Colonic mucosa (tissue), 4 donors: ENCODE measurements around the gene ELMOD1. TPM values are rescaled to one million over a fixed set of nuclear protein-coding genes. Genes with fewer than 3 reads are reported as not detected.

Experiments
- DNase-seq: peaks from one replicate; pipeline ENCODE4 v3.0.0-alpha.2; 2020
- H3K27ac ChIP-seq: fragments of 200-600 bp; one replicate; pipeline ENCODE4 v1.8.0; 2021
- H3K27me3 ChIP-seq: fragments of 200-600 bp; one replicate; pipeline ENCODE4 v1.8.0; 2021
- H3K36me3 ChIP-seq: fragments of 200-600 bp; one replicate; pipeline ENCODE4 v1.8.0; 2021
- H3K4me1 ChIP-seq: fragments of 200-600 bp; one replicate; pipeline ENCODE4 v1.8.0; 2021; ENCODE audit warnings: mild to moderate bottlenecking
- H3K4me3 ChIP-seq: fragments of 200-600 bp; one replicate; pipeline ENCODE4 v1.8.0; 2021
- H3K9ac ChIP-seq, 2 donors: one replicate each; pipeline ENCODE4 v1.7.0; 2013; ENCODE audit warnings: control low read depth in 2 of 2, low read depth in 2 of 2, low read length in 2 of 2
- H3K9me3 ChIP-seq: fragments of 200-600 bp; one replicate; pipeline ENCODE4 v1.8.0; 2021
- CTCF ChIP-seq: fragments of 200-600 bp; IDR thresholded peaks from one replicate; pipeline ENCODE4 v1.8.0; 2022; ENCODE audit warnings: antibody characterized with exemption, mild to moderate bottlenecking
- intact Hi-C: fragments of 100-400 bp; cut with DNase I; formaldehyde crosslinking; loops from one replicate; pipeline ENCODE4 v1.14.1; 2022
- total RNA-seq, 2 donors: library from RNA; stranded (reverse); fragmentation: NEBNext Ultra II Directional in 1 of 2; extraction: Animal tissue kit (Norgen Biotek cat#: 25700) in 1 of 2; gene quantifications; one replicate each; pipeline ENCODE4 v1.2.1, GENCODE V29; 2021
- donor health status: healthy.
- donor health status: DM: no; HTN: no; CAD: no.
- donor health status: DM: no; HTN: no; CAD: no.

Gene ELMOD1
- total RNA-seq, 2 donors from 2014 or later: 0.11 TPM; not detected in 1

DNA sequence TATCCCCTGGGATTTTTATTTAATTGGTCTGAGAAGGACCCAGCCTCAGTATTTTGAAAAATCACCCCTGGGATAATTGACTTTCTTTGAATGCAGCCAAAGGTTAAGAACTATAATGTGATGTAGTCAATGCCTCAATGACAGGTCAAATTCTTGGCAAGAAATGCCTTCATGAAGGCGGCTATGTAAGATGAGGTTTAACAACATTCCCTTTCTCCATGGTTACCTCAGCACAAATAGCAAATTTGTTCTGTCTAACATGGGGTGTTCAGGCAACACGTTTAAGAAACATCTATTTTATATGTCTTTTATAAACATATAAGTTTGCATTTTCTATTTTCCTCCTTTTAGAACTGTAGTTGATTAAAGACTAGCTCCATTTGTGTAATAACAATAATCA is 115.6 kb downstream of the ELMOD1 start:
- no peaks in the 10 kb centered on the region for H3K9me3 ChIP-seq
- intact Hi-C loops: no loop called here
- no peak for DNase-seq
- no peak overlapping the region for H3K27ac ChIP-seq
- no peak overlapping the region for H3K9ac ChIP-seq
- H3K36me3 ChIP-seq: no peaks in the 10 kb centered on the region
- no peak for TF ChIP-seq CTCF
- no peaks in the 10 kb centered on the region for H3K4me1 ChIP-seq
- H3K4me3 ChIP-seq: no peak overlapping the region
- no peaks in the 10 kb centered on the region for H3K27me3 ChIP-seq

DNA sequence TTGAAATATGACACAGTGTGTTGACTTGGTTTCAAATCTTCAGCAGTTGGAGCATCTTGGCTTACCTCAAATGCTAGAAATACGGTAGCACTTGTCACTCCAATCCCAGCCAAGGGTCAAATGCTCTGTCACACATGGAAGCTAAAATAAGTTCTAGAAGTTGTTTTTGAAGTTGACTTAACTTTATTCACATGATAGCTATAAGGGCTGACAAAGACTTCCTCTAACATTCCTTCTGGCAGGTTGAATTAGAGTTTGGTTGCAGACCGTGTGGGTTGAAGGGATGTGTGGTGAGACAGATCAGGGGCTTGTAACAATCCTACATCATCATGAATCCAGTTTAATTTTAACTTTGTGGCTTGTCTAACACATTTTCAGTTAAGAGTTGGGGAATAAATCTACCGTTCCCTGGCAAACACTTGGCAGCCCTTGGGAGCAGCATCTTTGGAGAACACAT is 116.3 kb downstream of the ELMOD1 start:
- Histone ChIP-seq H3K9me3 (no peaks in the 10 kb centered on the region), H3K4me1 (no peaks in the 10 kb centered on the region), H3K9ac (no peak overlapping the region), H3K27me3 (no peaks in the 10 kb centered on the region), H3K27ac (no peak overlapping the region), H3K36me3 (no peaks in the 10 kb centered on the region), H3K4me3 (no peak overlapping the region)
- TF ChIP-seq CTCF: no peak
- no peak for DNase-seq
- intact Hi-C loops: no loop called here

GRCh38 chr11:107707807-107708206 is 116.9 kb downstream of the ELMOD1 start:
- no peak for DNase-seq
- Histone ChIP-seq H3K9ac (no peak overlapping the region), H3K4me1 (no peaks in the 10 kb centered on the region), H3K27ac (no peak overlapping the region), H3K4me3 (no peak overlapping the region), H3K27me3 (no peaks in the 10 kb centered on the region), H3K36me3 (no peaks in the 10 kb centered on the region), H3K9me3 (no peaks in the 10 kb centered on the region)
- TF ChIP-seq CTCF: no peak
- intact Hi-C loops: no loop called here

DNA sequence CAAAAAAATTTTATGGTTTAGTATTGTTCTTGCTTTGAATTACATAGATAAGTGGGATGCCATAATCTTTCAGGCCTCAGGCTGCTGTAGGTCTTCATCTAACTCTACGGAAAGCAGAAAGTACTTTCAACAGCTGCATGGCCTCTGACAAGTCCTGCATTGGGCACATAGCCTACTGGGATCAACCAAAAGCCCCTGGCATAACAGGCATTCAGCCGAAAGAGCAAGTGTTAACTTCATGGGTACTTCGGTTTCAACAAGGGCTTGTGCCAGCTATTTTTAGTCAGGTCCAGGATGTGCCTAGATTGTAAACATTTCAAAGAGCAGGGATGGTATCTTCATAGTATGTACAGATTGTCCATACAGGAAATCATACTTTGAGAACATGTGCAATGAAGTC is 117.8 kb downstream of the ELMOD1 start:
- intact Hi-C loops: no loop called here
- no peak overlapping the region for H3K27ac ChIP-seq
- H3K36me3 ChIP-seq: no peaks in the 10 kb centered on the region
- H3K9ac ChIP-seq: no peak overlapping the region
- no peak for DNase-seq
- no peak overlapping the region for H3K4me3 ChIP-seq
- TF ChIP-seq CTCF: no peak
- no peaks in the 10 kb centered on the region for H3K4me1 ChIP-seq
- H3K27me3 ChIP-seq: no peaks in the 10 kb centered on the region
- no peaks in the 10 kb centered on the region for H3K9me3 ChIP-seq

DNA sequence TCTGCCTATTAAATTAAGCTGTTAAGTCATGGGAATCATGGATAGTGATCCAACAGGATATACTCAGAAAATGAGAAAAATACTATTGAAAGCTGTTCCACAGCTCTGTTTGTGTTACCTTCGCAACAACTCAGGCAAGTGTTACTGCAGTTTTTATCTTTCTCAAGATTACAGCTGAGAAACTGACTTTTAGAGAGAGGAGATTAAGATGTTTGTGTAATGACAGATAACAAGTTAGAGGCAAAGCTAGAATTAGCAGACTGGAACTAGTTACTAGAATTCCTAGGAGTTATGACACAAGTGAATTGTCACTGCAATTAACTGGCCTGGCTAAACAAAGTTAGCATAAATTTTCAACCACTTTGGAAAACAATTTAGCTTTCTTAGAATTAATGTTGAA is 119.4 kb downstream of the ELMOD1 start:
- Histone ChIP-seq H3K27ac (no peak overlapping the region), H3K27me3 (no peaks in the 10 kb centered on the region), H3K9me3 (no peaks in the 10 kb centered on the region), H3K4me3 (no peak overlapping the region), H3K4me1 (no peaks in the 10 kb centered on the region), H3K36me3 (no peaks in the 10 kb centered on the region), H3K9ac (no peak overlapping the region)
- TF ChIP-seq CTCF: no peak
- intact Hi-C loops: no loop called here
- no peak for DNase-seq
